Measurements from ENCODE around the gene MITD1.
"Not testable (repeated sequence)": the region's sequence is repeated elsewhere in the genome, so short reads cannot be mapped to it uniquely, and the experiment has no call there.

MITD1 gene

DNA sequence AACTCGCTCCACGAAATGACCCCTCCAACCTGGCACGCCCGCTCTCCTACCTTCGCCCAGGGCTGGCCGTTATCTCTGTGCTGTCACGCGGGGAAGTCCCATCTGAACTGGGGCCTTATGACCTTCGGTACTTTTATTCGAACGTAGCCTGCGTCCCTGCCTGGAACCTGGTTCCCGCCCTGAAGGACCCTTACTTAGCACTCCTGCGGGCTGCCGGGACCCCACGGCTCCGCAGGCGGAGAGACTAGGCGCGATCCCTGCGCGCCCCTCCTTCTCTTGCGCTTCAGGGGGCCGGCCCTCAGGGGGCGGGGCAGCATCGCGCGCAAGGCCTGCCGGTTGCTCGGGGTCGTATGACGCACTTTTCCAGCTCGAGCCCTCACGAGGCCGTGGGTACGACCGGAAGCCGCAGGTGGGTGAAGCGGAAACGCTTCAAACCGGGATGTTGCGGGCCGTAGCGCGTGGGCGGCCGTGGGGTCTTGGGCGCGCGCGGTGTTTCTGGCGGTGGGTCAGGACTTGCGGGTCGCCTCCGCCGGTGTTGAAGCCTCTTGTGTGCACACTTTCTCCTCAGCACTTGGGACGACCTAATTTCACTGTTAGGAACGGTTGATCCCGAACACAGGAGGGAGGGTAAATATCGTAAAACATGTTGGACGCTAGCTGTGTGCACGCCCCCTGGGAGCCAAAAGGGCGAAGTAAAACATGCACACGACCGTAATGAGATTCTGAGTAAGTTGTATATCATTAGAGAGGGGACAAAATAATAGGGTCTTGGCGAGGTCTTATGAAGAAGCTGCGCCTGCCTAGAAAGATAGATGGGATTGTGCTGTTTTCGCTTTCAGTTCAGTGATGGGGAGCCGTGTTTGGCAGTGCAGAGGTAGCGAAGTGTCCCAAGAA, 26.0 kb downstream of the MITD1 start, which contains the start of the genes LIPT1 and TSGA10:
LIPT1 (plus strand) TSS at position 325 of the 894 bp plus-strand sequence. CDS start 6,991 bp downstream, outside the sequence.
TSGA10 (minus strand) TSS at position 300 of the 894 bp plus-strand sequence. CDS start 45,503 bp downstream, outside the sequence.
- peak; percentile 88 for DNase-seq (ENCODE audit: low spot score)

DNA sequence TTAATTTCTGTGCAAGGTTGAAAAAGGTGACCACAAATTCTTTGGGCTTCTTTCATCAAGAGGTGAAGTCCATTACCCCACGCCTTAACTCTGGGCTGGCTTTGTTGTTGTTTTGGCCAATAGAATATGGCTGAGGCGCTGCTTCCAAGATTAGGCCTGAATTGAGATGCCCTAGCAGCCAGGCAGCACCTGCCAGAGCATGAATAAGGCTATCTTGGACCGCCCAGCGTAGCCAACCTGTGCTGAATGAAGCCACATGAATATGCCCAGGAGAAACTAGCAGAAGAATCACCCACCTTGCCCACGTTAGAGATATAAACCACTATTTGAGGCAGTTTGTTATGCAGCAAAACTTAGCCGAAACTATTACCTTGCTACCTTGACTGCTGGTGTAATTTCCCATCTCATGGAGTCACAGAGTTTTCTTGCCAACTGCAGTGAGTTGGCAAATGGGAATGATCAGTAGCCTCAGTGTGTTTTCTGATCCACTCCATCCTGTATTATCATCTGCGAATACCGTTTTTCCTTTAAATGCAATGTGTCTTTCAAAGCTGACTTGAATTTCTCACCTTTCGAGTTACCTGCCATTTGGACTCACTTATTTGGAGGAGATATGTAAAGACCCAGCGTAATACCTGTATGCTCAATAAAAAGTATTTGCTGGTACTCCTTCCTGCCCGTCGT, 26.8 kb downstream of the MITD1 start:
- peak; percentile 70 for DNase-seq (ENCODE audit: low spot score)

DNA sequence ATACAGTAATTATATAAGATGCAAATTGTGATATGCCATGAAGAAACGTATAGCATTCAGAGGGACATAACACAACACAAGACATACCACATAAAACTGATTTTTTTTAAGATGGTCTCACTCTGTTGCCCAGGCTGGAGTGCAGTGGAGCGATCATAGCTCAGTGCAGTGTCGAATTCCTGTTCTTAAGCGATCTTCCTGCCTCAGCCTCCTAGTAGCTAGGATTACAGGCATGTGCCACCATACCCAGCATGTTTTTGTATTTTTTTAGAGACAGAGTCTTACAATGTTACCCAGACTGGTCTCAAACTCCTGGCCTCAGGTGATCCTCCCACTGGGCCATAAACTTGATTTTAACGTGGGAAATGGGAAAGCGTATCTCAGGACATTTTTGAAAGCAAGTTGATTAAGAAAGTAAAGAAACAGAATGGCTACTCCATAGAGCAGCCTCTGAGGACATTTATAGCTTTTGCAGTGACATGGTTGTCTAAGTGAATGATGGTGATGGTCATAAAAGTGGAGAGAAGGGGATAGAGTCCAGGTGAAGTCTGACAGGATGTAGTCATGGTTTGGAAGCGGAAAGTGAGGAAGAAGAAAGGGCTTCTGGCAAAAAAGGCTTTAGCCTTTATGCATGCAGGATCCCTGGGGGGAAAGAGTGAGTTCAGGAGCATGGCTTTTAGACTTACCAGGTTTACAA, 28.5 kb downstream of the MITD1 start:
- no peak for DNase-seq (ENCODE audit: low spot score)

DNA sequence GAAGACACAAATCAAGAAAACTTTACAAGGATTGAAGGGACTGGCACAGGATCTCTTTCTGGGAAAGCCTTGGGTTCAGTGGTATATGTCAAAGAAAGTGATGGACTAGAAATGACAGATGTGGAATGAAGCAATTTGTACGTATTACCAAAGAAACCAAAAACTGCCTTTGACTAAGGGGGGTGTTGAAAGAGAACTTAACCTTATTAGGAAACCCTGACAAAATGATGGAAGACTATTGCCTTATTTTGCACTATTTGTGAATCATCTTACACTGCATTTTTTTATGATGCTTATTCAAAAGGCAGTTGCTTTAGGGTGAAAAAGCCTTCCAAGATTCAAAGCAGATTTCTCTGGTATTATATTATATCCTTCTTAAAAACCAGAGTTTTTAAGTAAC, 30.2 kb downstream of the MITD1 start:
- DNase-seq (ENCODE audit: low spot score), result no peak

DNA sequence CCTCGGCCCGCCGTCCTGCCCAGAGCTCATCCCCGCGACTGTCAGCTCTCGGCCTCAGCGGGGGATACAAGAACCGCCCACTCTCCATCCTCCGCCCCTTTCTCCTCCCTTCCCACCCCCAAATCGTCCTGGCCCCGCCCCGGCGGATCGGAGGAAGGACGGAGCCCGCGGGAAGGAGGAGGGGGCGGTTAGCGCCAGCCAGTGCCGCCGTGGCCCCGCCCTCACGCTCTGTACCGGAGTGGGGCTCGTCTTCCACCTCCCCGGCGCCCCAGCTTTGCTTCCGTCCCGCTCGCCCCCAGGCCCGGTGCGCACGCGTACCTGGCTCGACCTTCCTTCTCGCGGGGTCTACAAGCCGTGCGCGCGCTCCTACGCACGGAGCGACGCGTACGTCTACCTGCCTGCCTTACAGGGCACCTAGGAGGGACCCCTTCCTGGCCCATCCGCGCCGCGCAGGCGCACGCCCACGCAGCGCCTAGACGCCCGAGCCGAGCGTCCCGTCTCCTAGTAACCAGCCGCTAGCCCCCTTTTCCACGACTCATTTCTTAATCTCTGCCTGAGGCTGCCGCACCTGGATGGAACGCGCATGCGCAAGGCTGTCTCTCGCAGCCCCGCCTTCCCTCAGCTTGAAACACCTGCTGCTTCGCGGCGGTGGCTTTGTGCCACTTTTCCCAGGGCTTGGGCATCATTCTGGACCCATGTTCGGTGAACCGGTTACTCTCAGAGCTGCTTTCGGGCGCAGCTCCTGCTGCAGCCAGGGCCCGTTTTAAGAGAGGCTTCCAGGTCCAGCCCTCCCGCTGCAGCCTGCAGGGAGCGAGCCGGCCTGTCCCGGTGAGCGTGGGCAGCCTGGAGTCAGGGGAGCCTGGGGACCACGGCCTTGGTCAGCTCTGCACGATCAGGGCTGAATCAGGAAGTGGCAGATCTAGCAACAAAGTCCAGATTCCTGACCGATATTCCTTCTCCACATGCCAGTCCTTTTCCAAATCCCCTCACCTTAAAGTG, 39.4 kb downstream of the MITD1 start, which contains the start of gene C2orf15:
C2orf15 (plus strand) TSS at position 598 of the 999 bp plus-strand sequence. CDS start 8,852 bp downstream, outside the sequence.
- DNase-seq (ENCODE audit: low spot score), result peak; percentile 83

DNA sequence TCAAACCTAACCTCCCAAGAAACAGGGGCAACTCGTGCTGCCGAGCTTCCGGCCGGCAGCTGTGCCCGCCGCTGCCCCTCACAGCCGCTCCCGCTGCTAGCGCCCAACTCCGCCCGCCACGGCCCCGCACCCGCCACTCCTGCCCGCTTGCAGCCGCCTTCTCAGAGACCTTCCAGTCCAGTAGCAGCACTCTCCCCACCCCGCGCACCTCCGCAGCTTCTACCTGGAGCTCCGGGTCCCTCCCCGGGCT, 40.1 kb downstream of the MITD1 start:
- DNase-seq (ENCODE audit: low spot score), result no peak

DNA sequence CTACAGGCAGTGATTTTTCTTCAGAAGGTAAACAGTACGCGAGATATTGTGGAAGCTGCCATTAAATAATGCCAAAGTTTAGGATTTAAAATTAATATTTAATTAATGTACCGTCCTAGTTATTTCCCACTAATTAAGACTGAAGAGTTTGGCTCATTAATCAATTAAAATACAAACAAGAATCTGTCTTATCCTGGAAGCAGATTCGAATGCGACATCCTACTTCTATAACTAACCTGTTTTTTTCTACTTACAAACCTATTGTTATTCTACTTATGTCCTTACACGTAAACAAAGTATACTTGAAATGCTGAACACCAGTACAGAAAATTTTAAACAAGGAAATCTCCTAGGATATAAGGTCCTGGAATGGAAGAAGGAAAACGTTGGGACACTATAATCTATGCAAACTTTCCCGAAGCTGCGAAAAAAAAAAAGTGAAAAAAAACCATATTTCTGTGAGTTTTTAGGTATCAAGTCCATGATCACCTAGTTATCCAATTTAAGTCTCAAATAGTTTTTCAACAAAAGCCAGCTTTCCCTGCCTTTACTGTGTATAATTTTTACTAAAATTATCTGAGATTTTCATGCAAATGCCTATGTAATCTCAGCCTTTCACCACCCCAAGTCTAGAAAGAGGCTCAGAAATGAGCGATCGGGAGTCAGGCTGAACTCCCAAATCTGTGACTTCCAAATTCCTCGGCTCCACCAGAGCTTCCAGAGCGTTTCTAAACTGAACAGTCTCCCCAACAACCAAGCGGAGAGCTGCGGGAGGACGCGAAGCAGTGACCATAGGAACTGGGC, 40.6 kb downstream of the MITD1 start:
- DNase-seq (ENCODE audit: low spot score), result no peak

DNA sequence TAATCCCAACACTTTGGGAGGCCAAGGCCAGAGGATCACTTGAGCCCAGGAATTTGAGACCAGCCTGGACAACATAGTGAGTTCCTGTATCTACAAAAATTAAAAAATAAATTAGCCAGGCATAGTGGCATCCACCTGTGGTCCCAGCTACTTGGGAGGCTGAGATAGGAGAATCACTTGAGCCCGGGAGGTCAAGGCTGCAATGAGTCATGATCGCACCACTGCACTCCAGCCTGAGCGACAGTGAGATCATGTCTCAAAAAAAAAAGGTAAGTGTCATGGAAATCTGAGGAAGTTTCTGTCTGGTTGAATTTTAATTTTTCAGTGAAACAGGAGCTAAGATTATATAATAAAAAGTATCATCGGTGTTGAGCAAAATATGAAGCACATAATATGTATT, 41.9 kb downstream of the MITD1 start:
- no peak for DNase-seq (ENCODE audit: low spot score)

DNA sequence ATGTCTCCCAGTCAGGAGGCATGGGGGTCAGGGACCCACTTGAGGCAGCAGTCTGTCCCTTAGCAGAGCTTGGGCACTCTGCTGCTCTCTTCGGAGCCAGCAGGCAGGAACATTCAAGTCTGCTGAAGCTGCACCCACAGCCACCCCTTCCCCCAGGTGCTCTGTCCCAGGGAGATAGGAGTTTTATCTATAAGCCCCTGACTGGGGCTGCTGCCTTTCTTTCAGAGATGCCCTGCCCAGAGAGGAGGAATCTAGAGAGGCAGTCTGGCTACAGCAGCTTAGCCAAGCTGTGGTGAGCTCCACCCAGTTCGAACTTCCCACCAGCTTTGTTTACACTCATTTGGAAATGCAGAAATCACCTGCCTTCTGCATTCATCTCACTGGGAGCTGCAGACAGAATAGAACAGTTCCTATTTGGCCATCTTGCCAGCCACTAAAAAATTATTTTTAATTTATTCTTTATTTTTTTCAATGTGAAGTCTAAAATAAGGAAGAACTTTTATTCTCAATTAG, 45.8 kb downstream of the MITD1 start:
- not testable (repeated sequence) for DNase-seq (ENCODE audit: low spot score)

DNA sequence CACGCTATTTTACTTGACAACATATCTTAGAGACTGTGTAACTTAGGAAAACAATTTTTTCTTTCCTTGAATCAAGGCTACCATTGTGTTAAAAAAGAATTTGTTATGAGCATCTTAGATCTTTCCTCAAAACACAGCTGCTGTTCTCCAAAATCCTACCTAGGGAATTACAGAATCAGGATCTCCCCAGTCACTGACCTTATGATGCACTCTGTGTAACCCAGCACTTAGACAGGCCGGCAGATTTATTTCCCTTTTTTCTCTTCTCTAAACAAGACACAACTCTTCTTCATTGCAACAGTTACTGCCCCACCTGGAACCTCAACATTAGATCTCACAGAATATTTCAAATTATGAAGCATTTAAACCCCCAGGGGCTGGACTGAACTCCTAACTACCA, 52.9 kb downstream of the MITD1 start:
- DNase-seq (ENCODE audit: low spot score), result no peak
